Natural killer cell (primary cell): ENCODE measurements around the gene B3GALT5. TPM values are rescaled to one million over a fixed set of nuclear protein-coding genes. Genes with fewer than 3 reads are reported as not detected.

Experiments used
- ATAC-seq, 3 donors: fragments of 150-1000 bp in 2 of 3; fragments of 200-7000 bp in 1 of 3; cut with Tn5 transposase; 1 replicate in 1 of 3; 2 replicates in 2 of 3; pipeline ENCODE4 v1.10.0; 2021; ENCODE audit warnings: mild to moderate bottlenecking in 2 of 3, moderate library complexity in 2 of 3
- DNase-seq, 2 donors: peaks; one replicate each; pipeline versions ENCODE4 v3.0.0 to v3.0.0-alpha.2; 2013 to 2021; ENCODE audit warnings: mixed read lengths in 1 of 2
- H3K27ac ChIP-seq: one replicate; pipeline ENCODE4 v1.5.1; 2013; ENCODE audit warnings: mild to moderate bottlenecking, low read length
- H3K27me3 ChIP-seq: one replicate; pipeline ENCODE4 v1.6.1; 2013; ENCODE audit warnings: low read length; ENCODE audit not compliant: control insufficient read depth, insufficient read depth
- H3K36me3 ChIP-seq: one replicate; pipeline ENCODE4 v1.6.1; 2013; ENCODE audit warnings: low read length; ENCODE audit not compliant: control insufficient read depth, insufficient read depth
- H3K4me1 ChIP-seq: one replicate; pipeline ENCODE4 v1.6.1; 2013; ENCODE audit warnings: low read length; ENCODE audit not compliant: control insufficient read depth, insufficient read depth
- H3K4me3 ChIP-seq: one replicate; pipeline ENCODE4 v1.5.1; 2013; ENCODE audit warnings: low read length
- H3K9me3 ChIP-seq: one replicate; pipeline ENCODE4 v1.6.1; 2013; ENCODE audit warnings: low read length; ENCODE audit not compliant: control insufficient read depth, insufficient read depth
- H3K27ac Mint-ChIP-seq, 2 donors: one replicate each; pipeline ENCODE4 v1.8.0; 2022; ENCODE audit warnings: mild to moderate bottlenecking in 2 of 2, mixed read lengths in 2 of 2, moderate library complexity in 1 of 2
- H3K27me3 Mint-ChIP-seq, 2 donors: one replicate each; pipeline ENCODE4 v1.8.0; 2022; ENCODE audit warnings: low read depth in 2 of 2, mixed read lengths in 2 of 2
- H3K36me3 Mint-ChIP-seq: one replicate; pipeline ENCODE4 v1.8.0; 2022; ENCODE audit warnings: mixed read lengths
- H3K4me1 Mint-ChIP-seq, 2 donors: one replicate each; pipeline ENCODE4 v1.8.0; 2022; ENCODE audit warnings: mixed read lengths in 2 of 2
- H3K4me3 Mint-ChIP-seq: one replicate; pipeline ENCODE4 v1.8.0; 2022; ENCODE audit warnings: mild to moderate bottlenecking, moderate library complexity, mixed read lengths
- H3K9me3 Mint-ChIP-seq, 2 donors: one replicate each; pipeline ENCODE4 v1.8.0; 2022; ENCODE audit warnings: mixed read lengths in 2 of 2
- CTCF ChIP-seq: fragments of 200-600 bp; IDR thresholded peaks from one replicate; pipeline ENCODE4 v1.8.0; 2022; ENCODE audit warnings: antibody characterized with exemption
- WGBS: methylation state at CpG from one replicate; pipeline ENCODE4 v1.1.7; 2013; ENCODE audit warnings: missing lambda C conversion rate; ENCODE audit not compliant: insufficient coverage; 5-methylcytosine and 5-hydroxymethylcytosine counted together
- intact Hi-C: fragments of 100-400 bp; cut with micrococcal nuclease; formaldehyde crosslinking; loops from one replicate; pipeline ENCODE4 v1.14.2; 2022
- total RNA-seq, 4 donors: library from RNA; stranded (reverse); fragments of 120-200 nt in 1 of 4; gene quantifications; one replicate each; pipeline versions ENCODE4 v1.2.3 to v1.2.4, GENCODE V29; 2013 to 2022

B3GALT5 gene
- total RNA-seq, 3 donors from 2014 or later (not counting 1 experiment from before 2014, with no cell fraction given), result 0.05 TPM; not detected in 2

- WGBS, result 79% methylated on average over 4 of the region's 4 CpGs
- no peaks in the 10 kb centered on the region for H3K27me3 ChIP-seq
- Mint-ChIP-seq H3K27me3 (peaks cover 3 to 23% of the 10 kb centered on the region in 2 donors), H3K36me3 (no peaks in the 10 kb centered on the region), H3K27ac (no peak overlapping the region), H3K4me3 (no peak overlapping the region), H3K4me1 (no peaks in the 10 kb centered on the region), H3K9me3 (peaks cover 0 to 3% of the 10 kb centered on the region in 2 donors)
- DNase-seq (no peak), ATAC-seq (no peak)
- TF ChIP-seq CTCF, result no peak
- no peaks in the 10 kb centered on the region for H3K4me1 ChIP-seq
- no peaks in the 10 kb centered on the region for H3K36me3 ChIP-seq
- no peak overlapping the region for H3K27ac ChIP-seq
- intact Hi-C loops, result no loop called here
- no peaks in the 10 kb centered on the region for H3K9me3 ChIP-seq
- H3K4me3 ChIP-seq, result no peak overlapping the region
Measured at GRCh38 chr21:39587376-39587775, 25.4 kb upstream of the B3GALT5 start.

- H3K9me3 Mint-ChIP-seq, result peaks cover 0 to 3% of the 10 kb centered on the region in 2 donors
- no peak overlapping the region for H3K27ac ChIP-seq
- no peaks in the 10 kb centered on the region for H3K4me1 ChIP-seq
- DNase-seq, result no peak
- H3K9me3 ChIP-seq, result no peaks in the 10 kb centered on the region
- no peaks in the 10 kb centered on the region for H3K36me3 Mint-ChIP-seq
- H3K4me3 Mint-ChIP-seq, result no peak overlapping the region
- no peak for ATAC-seq
- intact Hi-C loops, result no loop called here
- no peaks in the 10 kb centered on the region for H3K36me3 ChIP-seq
- WGBS, result 57% methylated on average over 1 of the region's 1 CpG
- no peaks in the 10 kb centered on the region for H3K4me1 Mint-ChIP-seq
- H3K27me3 Mint-ChIP-seq, result peaks cover 3 to 23% of the 10 kb centered on the region in 2 donors
- no peak for TF ChIP-seq CTCF
- H3K4me3 ChIP-seq, result no peak overlapping the region
- no peak overlapping the region for H3K27ac Mint-ChIP-seq
- H3K27me3 ChIP-seq, result no peaks in the 10 kb centered on the region
Measured at GRCh38 chr21:39588884-39589283, 23.9 kb upstream of the B3GALT5 start.

- Mint-ChIP-seq H3K36me3 (no peaks in the 10 kb centered on the region), H3K27me3 (peaks cover 3 to 17% of the 10 kb centered on the region in 2 donors)
- intact Hi-C loops, result no loop called here
Measured at GRCh38 chr21:39593522-39593921, 19.2 kb upstream of the B3GALT5 start.

More at GRCh38 chr21:39593522-39593921, 19.2 kb upstream of the B3GALT5 start:
- no peak overlapping the region for H3K27ac Mint-ChIP-seq
- H3K9me3 Mint-ChIP-seq, result peaks cover 0 to 3% of the 10 kb centered on the region in 2 donors
- Histone ChIP-seq H3K27me3 (no peaks in the 10 kb centered on the region), H3K36me3 (no peaks in the 10 kb centered on the region), H3K4me1 (no peaks in the 10 kb centered on the region), H3K9me3 (no peaks in the 10 kb centered on the region), H3K27ac (no peak overlapping the region), H3K4me3 (no peak overlapping the region)
- H3K4me1 Mint-ChIP-seq, result no peaks in the 10 kb centered on the region
- no peak for TF ChIP-seq CTCF
- DNase-seq, result no peak
- ATAC-seq, result no peak
- H3K4me3 Mint-ChIP-seq, result no peak overlapping the region
